Caco-2 (cell line): ENCODE measurements around the gene TCF12. TPM values are rescaled to one million over a fixed set of nuclear protein-coding genes. Genes with fewer than 3 reads are reported as not detected.

Experiments used
- BruUV-seq: library from RNA; stranded (reverse); fragments of 400-500 nt; replicated peaks from 2 replicates; lab custom pipeline; 2021; lab: Mats Ljungman, UMichigan
- CTCF ChIA-PET: fragments of 300-600 bp; sonication (Branson Sonifier 250); formaldehyde crosslinking; loops from one replicate; lab custom pipeline; 2022; ENCODE audit warnings: antibody characterized with exemption; lab: Charles Lee
- POLR2A ChIA-PET: fragments of 300-600 bp; sonication (Branson Sonifier 250); formaldehyde crosslinking; loops from one replicate; lab custom pipeline; 2022; ENCODE audit warnings: antibody characterized with exemption; lab: Charles Lee
- DNase-seq, 2 experiments: peaks; one replicate each; pipeline versions ENCODE4 v3.0.0 to v3.0.0-alpha.2; 2020 to 2022
- H3K27me3 ChIP-seq: replicated peaks from 2 replicates; pipeline ENCODE4 v1.6.0; 2011; ENCODE audit warnings: low read length; ENCODE audit not compliant: control insufficient read depth, insufficient read depth
- H3K36me3 ChIP-seq: 2 replicates; pipeline ENCODE4 v1.5.1; 2011; ENCODE audit warnings: low read length; ENCODE audit not compliant: control insufficient read depth, insufficient read depth
- H3K4me1 ChIP-seq: fragments of 250-450 bp; sonication (Bioruptor Pico); 2 replicates; pipeline ENCODE4 v1.5.1; 2020; ENCODE audit warnings: mild to moderate bottlenecking
- H3K4me3 ChIP-seq: 2 replicates; pipeline ENCODE4 v1.5.1; 2011; ENCODE audit warnings: low read depth, mild to moderate bottlenecking, control low read depth, low read length
- H3K9me3 ChIP-seq: fragments of 250-450 bp; sonication (Bioruptor Pico); 2 replicates; pipeline ENCODE4 v1.5.1; 2020; ENCODE audit warnings: mild to moderate bottlenecking, moderate library complexity
- H3K27ac Mint-ChIP-seq: one replicate; pipeline ENCODE4 v1.8.0; 2022; ENCODE audit warnings: mixed read lengths; ENCODE audit not compliant: unreplicated experiment
- H3K27me3 Mint-ChIP-seq: one replicate; pipeline ENCODE4 v1.8.0; 2022; ENCODE audit warnings: mixed read lengths; ENCODE audit not compliant: insufficient read depth, unreplicated experiment
- H3K36me3 Mint-ChIP-seq: one replicate; pipeline ENCODE4 v1.8.0; 2022; ENCODE audit warnings: mild to moderate bottlenecking, mixed read lengths; ENCODE audit not compliant: insufficient read depth, unreplicated experiment
- H3K4me1 Mint-ChIP-seq: one replicate; pipeline ENCODE4 v1.8.0; 2022; ENCODE audit warnings: low read depth, mixed read lengths; ENCODE audit not compliant: unreplicated experiment
- H3K4me3 Mint-ChIP-seq: one replicate; pipeline ENCODE4 v1.8.0; 2022; ENCODE audit warnings: mild to moderate bottlenecking, moderate library complexity, mixed read lengths; ENCODE audit not compliant: unreplicated experiment
- H3K9me3 Mint-ChIP-seq: one replicate; pipeline ENCODE4 v1.8.0; 2022; ENCODE audit warnings: mixed read lengths; ENCODE audit not compliant: unreplicated experiment
- CTCF ChIP-seq, 2 experiments: fragments of 200-600 bp in 1 of 2; IDR thresholded peaks; 1 replicate in 1 of 2; 2 replicates in 1 of 2; pipeline versions ENCODE4 v1.5.1 to v1.8.0; 2011 to 2022; ENCODE audit warnings: antibody characterized with exemption in 1 of 2, control low read depth in 1 of 2, inconsistent platforms in 1 of 2, low read depth in 1 of 2, low read length in 1 of 2, mild to moderate bottlenecking in 1 of 2, moderate library complexity in 1 of 2; ENCODE audit not compliant: insufficient read depth in 1 of 2, severe bottlenecking in 1 of 2, unreplicated experiment in 1 of 2
- intact Hi-C: fragments of 100-400 bp; cut with micrococcal nuclease; formaldehyde crosslinking; loops from one replicate; pipeline ENCODE4 v1.10.0; 2022; ENCODE audit not compliant: unreplicated experiment
- total RNA-seq: library from RNA; stranded (reverse); gene quantifications from 2 replicates; pipeline ENCODE4 v1.2.3, GENCODE V29; 2022

Gene TCF12
- total RNA-seq, 1 experiment from 2014 or later: 64.4 TPM

- ChIA-PET POLR2A (no interaction called here), CTCF (no interaction called here)
- Histone ChIP-seq H3K4me1 (no peaks in the 10 kb centered on the region), H3K4me3 (no peak overlapping the region), H3K36me3 (no peaks in the 10 kb centered on the region), H3K27me3 (no peaks in the 10 kb centered on the region), H3K9me3 (no peaks in the 10 kb centered on the region)
- no peaks in the 10 kb centered on the region for H3K36me3 Mint-ChIP-seq
- no peak for DNase-seq
- no peaks in the 10 kb centered on the region for H3K27me3 Mint-ChIP-seq
- no peak for TF ChIP-seq CTCF (IDR thresholded peaks at IDR 0.05; ENCODE audit: insufficient read depth in 1 of 2, low read depth in 1 of 2, low read length in 1 of 2, severe bottlenecking in 1 of 2, unreplicated experiment in 1 of 2)
- H3K4me1 Mint-ChIP-seq: no peaks in the 10 kb centered on the region
- intact Hi-C loops: no loop called here
- H3K4me3 Mint-ChIP-seq: no peak overlapping the region
- no TSS peak for BruUV-seq
- H3K9me3 Mint-ChIP-seq: no peaks in the 10 kb centered on the region
- no peak overlapping the region for H3K27ac Mint-ChIP-seq
Measured at GRCh38 chr15:56985856-56986255, 67.4 kb downstream of the TCF12 start.

GRCh38 chr15:56987286-56987685 lies 68.8 kb downstream of the TCF12 start:
- CTCF ChIA-PET: no interaction called here
- no peaks in the 10 kb centered on the region for H3K9me3 Mint-ChIP-seq
- no TSS peak for BruUV-seq
- H3K4me1 ChIP-seq: no peaks in the 10 kb centered on the region
- TF ChIP-seq CTCF (IDR thresholded peaks at IDR 0.05; ENCODE audit: insufficient read depth in 1 of 2, low read depth in 1 of 2, low read length in 1 of 2, severe bottlenecking in 1 of 2, unreplicated experiment in 1 of 2): no peak
- intact Hi-C loops: no loop called here
- DNase-seq: no peak
- no peaks in the 10 kb centered on the region for H3K36me3 ChIP-seq
- no peak overlapping the region for H3K4me3 ChIP-seq
- H3K27me3 Mint-ChIP-seq: no peaks in the 10 kb centered on the region
- no peak overlapping the region for H3K27ac Mint-ChIP-seq
- POLR2A ChIA-PET: no interaction called here
- no peaks in the 10 kb centered on the region for H3K36me3 Mint-ChIP-seq
- no peak overlapping the region for H3K4me3 Mint-ChIP-seq
- H3K27me3 ChIP-seq: no peaks in the 10 kb centered on the region
- no peaks in the 10 kb centered on the region for H3K9me3 ChIP-seq
- H3K4me1 Mint-ChIP-seq: no peaks in the 10 kb centered on the region

GRCh38 chr15:56988219-56988618 lies 69.8 kb downstream of the TCF12 start:
- no peaks in the 10 kb centered on the region for H3K4me1 Mint-ChIP-seq
- Histone ChIP-seq H3K27me3 (no peaks in the 10 kb centered on the region), H3K4me3 (no peak overlapping the region), H3K9me3 (no peaks in the 10 kb centered on the region), H3K4me1 (no peaks in the 10 kb centered on the region), H3K36me3 (no peaks in the 10 kb centered on the region)
- no peak for DNase-seq
- H3K36me3 Mint-ChIP-seq: peaks cover 3% of the 10 kb centered on the region
- TF ChIP-seq CTCF (IDR thresholded peaks at IDR 0.05; ENCODE audit: insufficient read depth in 1 of 2, low read depth in 1 of 2, low read length in 1 of 2, severe bottlenecking in 1 of 2, unreplicated experiment in 1 of 2): no peak
- H3K27ac Mint-ChIP-seq: no peak overlapping the region
- no peak overlapping the region for H3K4me3 Mint-ChIP-seq
- ChIA-PET POLR2A (no interaction called here), CTCF (no interaction called here)
- no peaks in the 10 kb centered on the region for H3K9me3 Mint-ChIP-seq
- H3K27me3 Mint-ChIP-seq: no peaks in the 10 kb centered on the region
- BruUV-seq: no TSS peak
- intact Hi-C loops: no loop called here
